Heart right ventricle (tissue), 16 donors: ENCODE results near the gene VPS41. TPM values are rescaled to one million over a fixed set of nuclear protein-coding genes. Genes with fewer than 3 reads are reported as not detected.

Source experiments
- ATAC-seq, 8 donors: fragments of 200-7000 bp; cut with Tn5 transposase; one replicate each; pipeline ENCODE4 v1.9.1; 2020; ENCODE audit warnings: mild to moderate bottlenecking in 8 of 8, moderate library complexity in 8 of 8, moderate number of reproducible peaks in 1 of 8
- DNase-seq, 2 donors: peaks; one replicate each; pipeline ENCODE4 v3.0.0-alpha.2; 2020
- H3K27ac ChIP-seq, 10 donors: fragments of 200-600 bp; sonication (generic) in 2 of 10; one replicate each; pipeline versions ENCODE4 v1.5.0 to v1.8.0; 2020 to 2022; ENCODE audit warnings: mild to moderate bottlenecking in 3 of 10
- H3K27me3 ChIP-seq, 7 donors: fragments of 200-600 bp; one replicate each; pipeline ENCODE4 v1.8.0; 2021 to 2022; ENCODE audit warnings: mild to moderate bottlenecking in 2 of 7
- H3K36me3 ChIP-seq, 9 donors: fragments of 200-600 bp; sonication (generic) in 1 of 9; one replicate each; pipeline versions ENCODE4 v1.5.0 to v1.8.0; 2020 to 2022; ENCODE audit warnings: mild to moderate bottlenecking in 2 of 9
- H3K4me1 ChIP-seq, 9 donors: fragments of 200-600 bp; sonication (generic) in 1 of 9; one replicate each; pipeline versions ENCODE4 v1.5.0 to v1.8.0; 2020 to 2022; ENCODE audit warnings: mild to moderate bottlenecking in 4 of 9
- H3K4me3 ChIP-seq, 10 donors: fragments of 200-600 bp; sonication (generic) in 2 of 10; one replicate each; pipeline versions ENCODE4 v1.5.0 to v1.8.0; 2020 to 2022; ENCODE audit warnings: mild to moderate bottlenecking in 7 of 10, moderate library complexity in 2 of 10
- H3K9me3 ChIP-seq, 11 donors: fragments of 200-600 bp in 10 of 11; sonication (generic) in 2 of 11; one replicate each; pipeline versions ENCODE4 v1.5.0 to v1.8.0; 2013 to 2022; ENCODE audit warnings: mild to moderate bottlenecking in 2 of 11, control low read depth in 1 of 11, moderate library complexity in 1 of 11
- CTCF ChIP-seq, 9 donors: fragments of 200-600 bp; sonication (generic) in 2 of 9; IDR thresholded peaks; one replicate each; pipeline versions ENCODE4 v1.5.0 to v1.8.0; 2021 to 2022; ENCODE audit warnings: antibody characterized with exemption in 9 of 9, mild to moderate bottlenecking in 5 of 9, moderate library complexity in 1 of 9
- WGBS, 2 donors: extraction: QIAGEN DNeasy Blood & Tissue Kit; methylation state at CpG; one replicate each; pipeline ENCODE4 v1.1.7; 2013; ENCODE audit warnings: inconsistent platforms in 1 of 2; 5-methylcytosine and 5-hydroxymethylcytosine counted together
- intact Hi-C, 10 donors: fragments of 100-400 bp; cut with DNase I; formaldehyde crosslinking; loops; one replicate each; pipeline versions ENCODE4 v1.11.1 to v1.14.2; 2022
- polyA plus RNA-seq, 2 donors: library from polyadenylated mRNA; stranded (reverse); fragments of 200-250 nt; gene quantifications; one replicate each; pipeline ENCODE4 v1.2.3, GENCODE V29; 2013
- total RNA-seq, 10 donors: library from RNA; stranded (reverse); fragmentation: NEBNext Ultra II Directional in 3 of 10; extraction: Animal tissue kit (Norgen Biotek cat#: 25700) in 3 of 10; gene quantifications; one replicate each; pipeline versions ENCODE4 v1.2.1 to v1.2.4, GENCODE V29; 2021 to 2023
- donor health status: Arrhythmogenic right ventricular cardiomyopathy.
- donor health status: ischemic (EF 13 %, LVEDD 7.1; RV severe dilation, severe dysfunction).
- donor health status: healthy with polysubstance abuse.
- donor health status: DM: no; HTN: yes; CAD: no.
- donor health status: DM: no; HTN: no; CAD: no.
- donor health status: ischemic (EF 25% LVEDD 6.9; RV normal size, moderate dysfunction).
- donor health status: ischemic (EF 25% LVEDD 5.7; RV mildly dilated, moderate dysfunction).
- donor health status: healthy.
- donor health status: DM: yes; HTN: yes; CAD: no.
- donor health status: Ischemic cardiomyopathy.
- donor health status: ischemic (EF 35%, LVEDD 5.7; RV mildly dilated, moderate dysfunction).
- donor health status: nonischemic (EF 11% LVEDD 7.7; RV severe dilation, severe dysfunction).
- donor health status: DM: yes; HTN: yes; CAD: no.
- donor health status: PGD.
- donor health status: ischemic (EF 29% LVEDD 5.4; RV normal size, mild dysfunction).
- donor health status: nonischemic (EF 23%, LVEDD 6.1; RV moderate dilation, normal function).

Gene VPS41
- total and polyA plus RNA-seq, 12 donors: 7.1 to 60.7 (median 48.0) TPM

GRCh38 chr7:38756521-38756920, 152.5 kb downstream of the VPS41 start:
- WGBS, 2 donors: 83 to 86% methylated on average over 5 of the region's 5 CpGs
- DNase-seq (no peak), ATAC-seq (no peak)
- Histone ChIP-seq H3K36me3 (peaks cover 0 to 85% (median 5%) of the 10 kb centered on the region in 9 donors), H3K27ac (no peak overlapping the region), H3K4me3 (no peak overlapping the region), H3K27me3 (no peaks in the 10 kb centered on the region), H3K9me3 (no peaks in the 10 kb centered on the region), H3K4me1 (peaks cover 0 to 8% (median 0%) of the 10 kb centered on the region in 9 donors)
- intact Hi-C loops: no loop called here
- TF ChIP-seq CTCF (IDR thresholded peaks at IDR 0.05): no peak

DNA sequence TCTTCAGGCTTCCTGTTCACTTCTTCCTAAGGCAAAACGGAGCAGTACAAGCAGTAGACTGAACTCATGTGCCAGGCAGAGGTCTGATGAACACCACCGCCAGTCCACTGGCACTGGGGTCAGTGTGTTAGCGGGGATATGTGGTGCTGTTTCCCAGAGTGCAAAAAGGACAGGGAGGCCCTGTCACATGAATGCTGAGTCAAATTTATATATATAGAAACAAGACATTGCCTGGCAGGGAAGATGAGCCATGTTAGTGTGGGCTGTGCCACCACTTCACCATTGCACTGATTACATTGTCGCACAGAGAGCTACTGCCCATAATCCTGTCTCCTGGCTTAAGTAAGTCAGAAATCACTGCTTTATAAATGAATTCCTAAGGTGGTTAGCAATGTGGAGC, 155.6 kb downstream of the VPS41 start:
- Histone ChIP-seq H3K27ac (peak overlapping the region in 7 of 10 donors; percentile 24 to 65 (median 53)), H3K9me3 (no peaks in the 10 kb centered on the region), H3K4me1 (peaks cover 0 to 8% (median 0%) of the 10 kb centered on the region in 9 donors), H3K36me3 (peaks cover 0 to 86% (median 5%) of the 10 kb centered on the region in 9 donors), H3K4me3 (no peak overlapping the region), H3K27me3 (no peaks in the 10 kb centered on the region)
- ATAC-seq: peak; percentile 56 to 97 (median 94)
- DNase-seq: peak; percentile 15 to 16
- 46 to 68% methylated on average over 4 of the region's 4 CpGs for WGBS, 2 donors
- TF ChIP-seq CTCF (IDR thresholded peaks at IDR 0.05): no peak
- intact Hi-C loops: no loop called here

GRCh38 chr7:38751416-38751815, 157.6 kb downstream of the VPS41 start:
- H3K36me3 ChIP-seq: peaks cover 0 to 81% (median 15%) of the 10 kb centered on the region in 9 donors
- H3K4me3 ChIP-seq: no peak overlapping the region
- intact Hi-C loops: no loop called here
- ATAC-seq (no peak), DNase-seq (no peak)
- no peak for TF ChIP-seq CTCF (IDR thresholded peaks at IDR 0.05)
- no peaks in the 10 kb centered on the region for H3K9me3 ChIP-seq
- no peak overlapping the region for H3K27ac ChIP-seq
- 94% methylated on average over 1 of the region's 1 CpG for WGBS, 2 donors
- H3K27me3 ChIP-seq: no peaks in the 10 kb centered on the region
- H3K4me1 ChIP-seq: peaks cover 0 to 8% (median 0%) of the 10 kb centered on the region in 9 donors

GRCh38 chr7:38748056-38748610, 160.9 kb downstream of the VPS41 start:
- Histone ChIP-seq H3K27me3 (no peaks in the 10 kb centered on the region), H3K27ac (no peak overlapping the region), H3K4me3 (no peak overlapping the region), H3K36me3 (peaks cover 0 to 83% (median 22%) of the 10 kb centered on the region in 9 donors), H3K9me3 (no peaks in the 10 kb centered on the region), H3K4me1 (no peaks in the 10 kb centered on the region)
- DNase-seq: no peak
- no peak for ATAC-seq
- WGBS, 2 donors: 82 to 87% methylated on average over 12 of the region's 12 CpGs
- TF ChIP-seq CTCF (IDR thresholded peaks at IDR 0.05): peak in 7 of 9 donors; percentile 25 to 56 (median 40)
- intact Hi-C loops: loop anchor here in 4 of 10 donors (2.0 to 10.0 kb wide), 4 partner anchors 295 to 351 kb away; no protein-coding TSS in a partner anchor
